Fibroblast of gingiva (primary cell): ENCODE data around the gene SMIM35.

Experiments
- DNase-seq: peaks from one replicate; pipeline ENCODE4 v3.0.0-alpha.2; 2011; ENCODE audit warnings: low read depth

The SMIM35 gene

GRCh38 chr11:118109231-118109630 lies 22.5 kb upstream of the SMIM35 start:
- DNase-seq: no peak

GRCh38 chr11:118108513-118108912 lies 21.8 kb upstream of the SMIM35 start:
- DNase-seq: no peak

DNA sequence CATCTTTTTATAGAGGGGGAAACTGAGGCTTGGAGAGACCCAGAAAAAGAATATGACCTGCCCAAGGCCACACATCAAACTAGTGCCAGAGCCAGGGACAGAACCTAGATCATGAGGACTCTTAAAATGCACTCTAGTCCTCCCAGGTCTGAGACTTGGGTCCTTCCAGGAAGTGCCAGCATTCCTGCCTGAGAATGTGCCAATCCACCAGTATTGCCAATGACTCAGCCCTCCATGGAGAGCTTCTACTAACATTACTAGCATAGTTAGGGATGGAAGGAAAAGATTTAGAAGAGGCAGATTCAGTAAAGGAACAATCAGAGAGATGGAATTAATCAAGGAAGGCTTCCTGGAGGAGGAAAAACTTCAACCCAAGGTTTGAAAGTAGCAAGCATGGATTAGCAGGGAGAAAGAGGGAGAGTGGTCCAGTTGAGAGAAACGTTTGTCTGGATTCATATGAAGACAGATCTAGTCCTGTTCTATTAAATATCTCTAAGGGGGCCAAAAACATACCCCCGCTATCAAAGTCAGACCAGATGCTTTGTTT lies 20.1 kb upstream of the SMIM35 start:
- no peak for DNase-seq

- no peak for DNase-seq
Observed at GRCh38 chr11:118105657-118106305, 19.0 kb upstream of the SMIM35 start.

GRCh38 chr11:118104491-118104890 lies 17.7 kb upstream of the SMIM35 start:
- DNase-seq: no peak

DNA sequence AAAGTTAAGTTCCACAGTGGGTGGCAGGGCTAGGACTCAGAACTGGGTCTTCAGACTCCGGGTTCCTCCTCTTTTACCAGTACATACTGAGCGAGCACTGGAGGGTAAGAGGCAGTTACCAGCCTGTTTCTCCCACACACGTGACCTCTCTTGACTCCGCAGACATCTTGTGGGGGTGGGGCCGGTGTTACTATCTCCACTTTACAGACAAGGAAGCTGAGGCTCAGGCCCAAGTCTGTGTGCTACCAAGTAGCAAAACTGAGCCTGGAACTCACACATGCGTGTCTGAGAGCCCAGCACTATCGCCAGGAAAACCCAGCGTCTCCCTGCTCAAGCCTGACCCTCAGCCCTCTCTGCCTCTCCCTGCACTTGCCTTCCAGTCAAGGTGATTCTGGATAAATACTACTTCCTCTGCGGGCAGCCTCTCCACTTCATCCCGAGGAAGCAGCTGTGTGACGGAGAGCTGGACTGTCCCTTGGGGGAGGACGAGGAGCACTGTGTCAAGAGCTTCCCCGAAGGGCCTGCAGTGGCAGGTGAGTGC lies 16.0 kb upstream of the SMIM35 start:
- no peak for DNase-seq

GRCh38 chr11:118100691-118101232 lies 14.0 kb upstream of the SMIM35 start:
- no peak for DNase-seq

DNA sequence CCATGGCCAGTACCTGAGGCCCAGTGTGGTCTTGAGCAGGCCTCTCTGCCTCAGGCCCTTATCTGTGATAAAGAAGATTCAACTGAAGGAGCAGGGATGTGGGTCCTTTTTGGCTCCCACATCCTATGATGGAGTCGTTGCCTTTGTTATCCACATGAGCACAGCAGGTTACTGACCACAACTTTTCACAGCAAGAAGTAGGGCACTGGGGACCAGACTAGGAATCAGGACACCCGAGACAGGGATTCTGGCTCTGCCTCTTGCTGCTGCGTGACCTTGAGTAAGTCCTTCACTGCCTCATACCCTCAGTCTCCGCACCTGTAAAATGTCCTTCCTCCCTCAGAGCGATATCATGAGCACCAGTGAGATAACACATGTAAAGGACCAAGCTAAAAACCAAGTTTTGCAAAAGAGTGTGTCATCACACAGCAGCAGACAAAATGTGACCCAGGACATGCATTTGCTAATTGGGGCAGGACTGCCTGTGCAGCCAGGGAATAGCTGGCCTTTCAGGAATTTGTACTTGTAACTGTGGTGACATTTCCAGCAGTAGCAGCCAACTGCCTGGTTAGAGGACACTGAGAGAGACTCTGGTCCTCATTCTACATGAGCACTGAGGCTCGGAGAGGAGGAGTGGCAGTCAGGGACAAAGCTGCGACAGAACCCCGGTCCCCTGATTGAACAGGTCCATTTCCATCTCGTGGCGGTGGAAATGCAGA lies 13.2 kb upstream of the SMIM35 start:
- no peak for DNase-seq

- DNase-seq: no peak
Observed at GRCh38 chr11:118098996-118099837, 12.5 kb upstream of the SMIM35 start.

DNA sequence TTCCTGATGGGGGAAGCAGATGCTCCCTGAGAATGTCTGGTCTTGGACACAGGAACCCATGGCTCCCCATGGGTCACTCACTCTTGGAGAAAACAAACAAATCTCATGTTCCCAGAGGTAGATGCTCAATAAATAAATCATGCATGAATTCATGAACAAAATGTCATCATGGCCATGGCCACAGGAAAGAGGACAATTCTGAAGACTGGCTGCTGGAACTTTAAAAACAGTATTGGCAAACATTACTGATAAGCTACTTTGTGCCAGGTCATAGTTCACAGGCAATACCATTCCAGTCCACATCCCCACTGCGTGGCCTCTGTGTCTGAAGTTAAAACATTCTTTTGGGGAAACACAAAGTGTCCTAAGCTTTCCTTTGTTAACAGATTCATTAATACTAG lies 9.2 kb upstream of the SMIM35 start:
- no peak for DNase-seq

DNA sequence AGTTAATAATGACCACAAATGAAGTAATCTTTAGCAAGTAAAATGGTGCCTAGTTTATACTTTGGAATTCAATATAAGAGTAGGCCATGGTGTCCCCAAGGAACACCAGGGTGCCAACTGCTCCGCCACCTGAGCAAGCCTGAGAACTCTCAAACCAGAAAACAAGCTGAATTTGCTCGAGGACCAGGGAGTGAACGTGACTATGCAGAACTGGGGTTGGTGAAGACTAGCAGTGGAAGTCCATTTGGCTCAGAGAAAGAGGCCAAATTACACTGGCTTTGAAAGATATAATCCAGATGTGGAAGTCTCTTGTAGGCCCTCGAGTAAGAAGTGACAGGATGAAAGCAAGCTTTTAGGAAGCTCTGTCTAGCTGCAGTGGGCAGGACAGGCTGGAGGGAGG lies 8.7 kb upstream of the SMIM35 start:
- DNase-seq: no peak

DNA sequence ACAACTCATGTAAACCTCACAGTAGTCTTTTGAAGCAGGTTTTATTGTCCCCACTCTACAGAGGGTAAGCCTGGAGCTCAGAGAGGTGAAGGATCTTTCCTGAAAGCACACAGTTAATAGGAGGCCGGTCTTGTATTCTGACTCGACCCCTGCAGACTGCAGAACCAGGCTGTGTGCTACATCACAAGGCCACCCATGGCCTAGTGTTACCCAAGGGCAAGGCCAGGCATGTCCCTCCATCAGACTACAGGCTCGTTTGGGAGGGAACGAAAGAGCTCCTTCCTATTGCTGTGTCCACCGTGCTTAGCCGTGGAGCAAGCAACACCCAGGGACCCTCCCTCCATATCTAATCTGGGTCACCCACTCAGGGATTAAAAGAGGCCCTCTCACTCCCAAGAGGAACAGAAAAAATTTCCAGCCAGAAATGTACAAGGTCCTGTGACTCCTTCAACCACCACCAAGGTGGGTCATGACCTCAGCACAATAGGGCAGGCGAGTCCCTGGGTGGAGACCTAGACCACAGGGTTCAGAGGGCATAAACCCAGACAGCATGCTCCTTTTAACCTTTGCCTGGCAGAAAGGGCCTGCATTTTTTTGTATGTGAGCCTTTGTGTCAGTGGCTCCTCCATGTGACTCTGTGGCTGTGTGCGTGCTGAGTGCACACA lies 6.3 kb upstream of the SMIM35 start:
- DNase-seq: no peak

DNA sequence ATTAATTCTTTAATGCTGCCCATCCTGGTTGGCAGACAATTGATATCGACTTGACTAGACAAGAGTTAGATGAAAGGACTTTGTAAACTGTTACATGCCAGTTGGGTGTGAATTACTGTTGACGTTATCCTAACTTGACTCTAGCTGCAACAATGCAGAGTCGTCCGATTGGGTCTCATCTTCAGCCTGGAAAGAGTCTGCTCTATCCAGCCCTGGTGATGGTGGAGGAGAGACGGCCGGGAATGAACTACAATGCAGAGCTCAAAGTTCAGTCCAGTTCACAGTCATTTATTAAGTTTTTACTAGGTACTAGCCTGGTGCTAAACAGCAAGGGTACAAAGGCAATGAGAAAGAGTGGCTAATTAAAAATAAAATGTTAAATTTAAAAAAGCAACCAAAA lies 4.9 kb upstream of the SMIM35 start:
- DNase-seq: no peak

GRCh38 chr11:118090545-118091162 lies 3.9 kb upstream of the SMIM35 start:
- no peak for DNase-seq

DNA sequence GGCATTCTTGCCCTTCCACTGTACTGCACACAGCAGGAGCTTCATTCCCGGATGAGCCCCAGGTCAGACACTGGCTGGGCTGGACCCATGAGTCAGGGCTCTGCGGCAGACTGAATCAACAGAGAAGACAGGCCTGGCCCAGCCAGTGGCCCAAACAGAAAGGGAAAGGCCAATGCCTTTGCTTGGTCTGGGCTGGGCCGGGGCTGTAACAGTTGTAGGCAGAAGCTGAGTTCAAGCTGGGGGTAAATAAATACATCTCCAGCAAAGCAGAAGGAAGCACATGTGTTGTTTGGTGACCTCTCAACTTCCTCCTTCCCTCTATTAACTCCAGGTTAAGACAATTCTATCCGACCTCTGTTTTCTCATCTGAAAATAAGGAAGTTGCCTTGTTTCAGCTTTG lies 1.8 kb upstream of the SMIM35 start:
- DNase-seq: no peak

- no peak for DNase-seq
Observed at GRCh38 chr11:118087931-118088330, 1.2 kb upstream of the SMIM35 start.

GRCh38 chr11:118084656-118085055 lies 2.1 kb downstream of the SMIM35 start:
- no peak for DNase-seq

DNA sequence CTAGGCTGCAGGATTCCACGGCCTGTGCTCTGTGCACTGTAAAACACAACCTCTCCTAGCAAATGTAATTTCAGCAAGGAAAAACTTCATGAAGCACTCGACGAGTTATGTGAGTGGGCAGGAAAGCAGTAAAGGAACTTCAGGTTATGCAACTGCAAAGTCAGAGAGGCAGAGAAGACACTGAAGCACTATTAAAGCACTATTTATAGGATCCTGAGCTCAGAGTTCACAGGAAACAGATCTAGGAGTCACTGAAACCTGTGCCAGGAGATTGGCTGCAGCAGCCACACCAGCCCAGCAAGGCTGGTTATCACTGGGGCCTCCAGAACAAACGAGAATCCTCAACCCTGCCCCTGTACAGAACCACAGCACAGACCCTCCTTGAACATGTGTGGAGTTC lies 2.5 kb downstream of the SMIM35 start:
- no peak for DNase-seq

DNA sequence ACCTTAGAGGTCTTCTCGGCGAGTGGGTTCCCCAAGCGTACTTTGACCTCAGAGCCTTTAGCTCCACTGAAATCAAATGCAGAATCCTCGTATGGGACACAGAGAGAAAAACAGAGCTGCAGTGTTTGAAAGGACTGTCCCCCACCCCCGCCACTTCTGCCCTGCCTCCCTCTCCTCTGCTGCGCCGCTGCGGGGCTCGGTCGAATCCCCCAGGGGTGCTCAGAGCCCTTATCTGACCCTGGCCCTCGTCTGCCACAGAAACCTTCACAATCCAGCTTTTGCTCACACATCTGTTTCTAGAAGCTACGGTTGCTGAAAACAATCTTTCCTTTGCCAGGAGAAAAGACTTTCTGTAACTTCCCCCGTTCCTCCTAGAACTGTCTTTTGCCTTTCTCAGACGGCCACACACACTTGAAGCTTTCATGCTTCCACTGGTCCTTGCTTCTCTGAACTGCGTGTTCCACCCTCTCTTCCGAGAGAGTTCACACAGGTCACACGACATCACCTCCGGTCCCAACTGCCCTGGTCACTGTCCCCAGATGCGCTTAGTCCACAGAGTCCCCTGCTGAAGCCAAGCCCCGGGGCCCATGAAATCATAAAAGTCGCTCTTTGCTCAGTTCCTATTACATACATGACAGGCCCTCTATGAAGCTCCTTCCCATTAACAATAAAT lies 3.7 kb downstream of the SMIM35 start:
- no peak for DNase-seq

GRCh38 chr11:118081241-118081958 lies 5.4 kb downstream of the SMIM35 start:
- DNase-seq: no peak
